ENCODE measurements around the gene PHLDA3.
A peak's percentile ranks its signal among the peaks of the same experiment; 100 is the strongest.

PHLDA3 gene

DNA sequence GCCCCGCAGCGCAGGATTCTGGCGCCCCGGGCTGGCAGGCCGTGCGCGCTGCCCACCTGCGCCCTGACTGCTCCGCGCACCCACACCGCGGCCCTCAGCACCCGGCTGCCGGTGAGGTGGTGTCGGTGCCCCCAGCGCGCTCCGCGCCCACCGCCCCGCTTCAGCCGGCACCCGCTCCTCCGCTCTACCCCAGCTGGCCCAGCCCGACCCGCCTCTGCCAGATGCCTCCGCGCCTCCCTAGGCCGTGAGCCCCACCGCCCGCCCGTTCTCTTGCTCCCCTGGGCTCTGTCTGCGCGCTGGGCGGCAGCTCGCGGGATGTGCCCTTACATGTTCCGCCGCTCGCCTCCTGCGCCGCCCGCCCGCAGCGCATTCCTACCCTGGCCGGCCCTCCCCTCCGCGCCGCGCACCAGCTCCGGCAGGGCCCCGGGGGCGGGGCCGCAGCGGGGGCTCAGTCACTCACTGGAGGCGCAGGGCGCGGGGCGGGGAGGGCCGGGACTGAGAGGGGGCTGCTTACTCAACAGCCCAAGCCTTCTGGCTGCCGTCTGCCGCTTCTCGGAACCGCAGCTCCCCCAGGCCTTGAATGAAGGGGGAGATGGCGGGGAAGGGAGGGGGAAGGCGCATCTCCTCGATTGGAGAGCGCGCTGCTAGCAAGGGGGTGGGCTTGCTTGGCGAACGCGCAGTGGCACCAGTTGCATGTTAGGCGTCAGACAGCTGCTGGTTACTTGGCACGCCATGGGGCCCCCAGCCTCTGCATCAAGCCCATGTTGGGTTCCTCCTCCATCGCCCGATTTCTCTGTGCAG, at the start of gene PHLDA3:
Gene PHLDA3, minus strand, starts transcription at position 345 of the 801 bp plus-strand sequence. CDS start 402 bp downstream, outside the sequence.
- DNase-seq, result no peak

DNA sequence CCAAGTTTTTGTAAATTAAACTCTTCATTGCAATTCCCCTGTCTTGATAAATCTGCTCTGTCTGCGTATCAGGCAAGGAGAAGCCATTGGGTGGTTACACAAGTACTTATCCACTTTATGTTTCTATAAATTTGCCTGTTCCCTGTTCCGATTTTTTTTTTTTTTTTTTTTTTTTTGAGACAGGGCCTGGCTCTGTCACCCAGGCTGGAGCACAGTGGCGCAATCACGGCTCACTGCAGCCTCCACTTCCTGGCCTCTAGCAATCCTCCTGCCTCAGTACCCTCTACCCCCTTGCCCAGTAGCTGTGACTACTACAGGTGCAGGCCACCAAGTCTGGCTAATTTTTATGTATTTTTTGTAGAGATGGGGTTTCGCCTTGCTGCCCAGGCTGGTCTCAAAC, 49.1 kb upstream of the PHLDA3 start:
- DNase-seq, result no peak

DNA sequence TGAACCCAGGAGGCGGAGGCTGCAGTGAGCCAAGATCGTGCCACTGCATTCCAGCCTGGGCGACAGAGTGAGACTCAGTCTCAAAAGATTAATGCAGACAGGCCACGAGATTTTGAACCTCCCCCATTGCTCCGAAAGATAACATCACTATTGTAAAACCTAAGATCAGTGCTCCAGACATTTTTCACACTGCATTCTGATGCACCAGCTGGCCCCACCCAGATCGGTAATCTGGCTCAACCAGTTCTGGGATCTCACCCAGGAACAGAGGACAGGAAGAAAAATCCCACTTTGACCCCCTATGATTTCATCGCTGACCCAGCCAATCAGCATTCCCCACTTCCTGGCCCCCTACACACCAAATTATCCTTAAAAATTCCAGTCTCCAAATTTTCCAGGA, 48.6 kb upstream of the PHLDA3 start:
- DNase-seq, result no peak

DNA sequence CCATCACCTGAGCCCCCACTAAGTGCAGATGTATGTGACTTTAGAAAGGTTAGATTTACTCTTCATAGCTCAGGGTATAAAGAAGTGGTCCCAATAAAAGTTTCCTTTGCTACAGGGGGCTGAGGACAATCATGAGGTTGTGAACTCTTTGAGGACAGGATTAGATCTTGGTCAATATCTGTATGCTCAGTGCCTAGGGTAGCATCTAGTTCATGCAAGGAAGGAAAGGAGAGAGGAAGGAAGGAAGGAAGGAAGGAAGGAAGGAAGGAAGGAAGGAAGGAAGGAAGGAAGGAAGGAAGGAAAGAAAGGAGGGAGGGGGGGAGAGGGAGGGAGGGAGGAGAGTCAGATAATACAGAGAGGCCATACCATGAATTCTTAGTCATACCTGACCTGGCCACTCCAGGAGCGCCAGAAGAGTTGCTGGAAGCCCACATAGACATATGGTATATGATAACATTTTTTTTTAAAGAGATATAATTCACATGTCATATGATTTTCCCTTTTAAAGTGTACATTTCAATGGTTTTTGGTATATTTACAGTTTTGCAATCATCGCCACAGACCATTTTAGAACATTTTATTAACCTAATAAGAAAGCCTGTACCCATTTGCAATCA, 47.6 kb upstream of the PHLDA3 start:
- no peak for DNase-seq

DNA sequence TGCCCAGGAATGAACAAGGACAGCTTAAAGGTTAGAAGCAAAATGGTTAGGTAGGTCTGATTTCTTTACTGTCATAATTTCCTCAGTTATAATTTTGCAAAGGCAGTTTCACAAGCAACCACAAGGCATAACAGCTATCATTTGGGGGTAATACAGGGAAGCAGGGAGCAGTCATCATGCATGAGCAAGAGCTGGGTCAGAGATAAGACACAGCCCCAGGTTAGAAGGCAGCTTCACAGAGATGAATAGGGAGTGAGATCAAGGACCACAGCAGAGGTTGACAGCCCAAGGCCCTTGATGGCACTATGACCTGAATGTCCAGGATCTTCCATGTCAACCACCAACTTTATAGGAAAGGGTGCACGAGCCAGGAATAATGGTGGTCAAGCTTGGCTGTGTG, 46.9 kb upstream of the PHLDA3 start:
- DNase-seq, result no peak

DNA sequence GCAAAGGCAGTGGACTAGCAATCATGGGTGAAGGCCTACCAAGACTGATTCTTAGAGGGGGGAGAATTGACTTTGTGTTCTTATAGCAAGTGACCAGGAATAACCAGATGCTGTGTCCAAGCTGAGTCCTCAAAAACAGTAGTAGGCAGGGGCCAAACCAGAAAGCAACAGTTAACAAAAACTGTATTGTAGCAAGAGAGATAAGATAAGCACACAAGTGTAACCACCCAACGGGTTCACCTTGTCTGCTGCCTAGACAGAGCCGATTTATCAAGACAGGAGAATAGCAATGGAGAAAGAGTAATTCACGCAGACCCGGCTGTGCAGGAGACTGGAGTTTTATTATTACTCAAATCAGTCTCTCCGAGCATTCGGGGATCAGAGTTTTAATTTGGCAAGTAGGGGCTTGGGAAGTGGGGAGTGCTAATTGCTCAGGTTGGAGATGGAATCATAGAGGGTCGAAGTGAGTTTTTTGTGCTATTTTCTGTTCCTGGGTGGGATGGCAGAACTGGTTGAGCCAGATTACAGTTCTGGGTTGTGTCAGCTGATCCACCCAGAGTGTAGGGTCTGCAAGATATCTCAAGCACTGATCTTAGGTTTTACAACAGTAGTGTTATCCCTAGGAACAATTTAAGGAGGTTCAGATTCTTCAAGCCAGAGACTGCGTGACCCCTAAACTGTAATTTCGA, 46.2 kb upstream of the PHLDA3 start:
- no peak for DNase-seq

DNA sequence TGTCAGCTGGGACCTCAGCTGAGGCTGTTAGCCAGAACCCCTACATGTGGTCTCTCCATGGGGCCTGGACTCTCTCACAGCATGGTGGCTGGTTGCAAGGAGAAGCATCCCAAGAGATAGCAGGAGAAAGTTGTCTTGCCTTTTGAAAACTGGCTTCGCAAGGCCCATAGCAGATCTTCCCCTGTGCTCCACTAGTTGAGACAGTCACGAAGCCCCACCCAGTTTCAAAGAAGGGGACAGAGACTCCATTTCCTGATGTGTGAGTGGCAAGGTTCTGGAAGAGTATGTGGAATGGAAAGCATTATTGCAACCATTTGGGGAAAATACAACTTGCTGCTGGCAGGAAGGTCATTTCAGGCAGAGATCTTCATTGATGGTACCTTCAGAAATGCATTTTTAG, 45.5 kb upstream of the PHLDA3 start:
- no peak for DNase-seq

DNA sequence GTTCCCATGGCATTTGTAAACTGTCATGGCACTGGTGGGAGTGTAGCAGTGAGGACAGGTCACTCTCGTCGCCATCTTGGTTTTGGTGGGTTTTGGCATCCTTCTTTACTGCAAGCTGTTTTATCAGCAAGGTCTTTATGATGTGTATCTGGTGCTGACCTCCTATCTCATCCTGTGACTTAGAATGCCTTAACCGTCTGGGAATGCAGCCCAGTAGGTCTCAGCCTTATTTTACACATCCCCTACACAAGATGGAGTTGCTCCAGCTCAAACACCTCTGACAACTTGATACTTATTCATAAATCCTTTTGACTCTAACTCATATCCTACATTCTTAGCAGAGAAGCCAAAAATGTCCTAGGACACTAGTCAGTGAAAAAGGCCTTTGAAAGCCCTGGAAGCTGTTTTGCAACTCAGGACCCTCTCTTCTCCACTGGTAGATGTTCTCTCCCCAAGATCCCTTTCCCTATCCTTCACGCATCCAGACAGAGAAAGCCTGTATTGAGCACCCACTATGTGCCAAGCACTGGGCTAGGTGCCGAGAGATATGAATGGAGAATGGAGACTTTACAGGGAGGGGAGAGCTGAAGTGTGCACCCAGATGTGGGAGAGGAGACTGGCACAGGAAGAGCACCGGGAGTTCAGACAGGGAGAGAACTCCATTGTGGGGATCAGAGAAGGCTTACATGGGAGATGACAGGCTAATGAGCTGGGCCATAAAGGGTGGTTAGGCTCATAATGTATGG, 44.7 kb upstream of the PHLDA3 start:
- DNase-seq, result no peak

DNA sequence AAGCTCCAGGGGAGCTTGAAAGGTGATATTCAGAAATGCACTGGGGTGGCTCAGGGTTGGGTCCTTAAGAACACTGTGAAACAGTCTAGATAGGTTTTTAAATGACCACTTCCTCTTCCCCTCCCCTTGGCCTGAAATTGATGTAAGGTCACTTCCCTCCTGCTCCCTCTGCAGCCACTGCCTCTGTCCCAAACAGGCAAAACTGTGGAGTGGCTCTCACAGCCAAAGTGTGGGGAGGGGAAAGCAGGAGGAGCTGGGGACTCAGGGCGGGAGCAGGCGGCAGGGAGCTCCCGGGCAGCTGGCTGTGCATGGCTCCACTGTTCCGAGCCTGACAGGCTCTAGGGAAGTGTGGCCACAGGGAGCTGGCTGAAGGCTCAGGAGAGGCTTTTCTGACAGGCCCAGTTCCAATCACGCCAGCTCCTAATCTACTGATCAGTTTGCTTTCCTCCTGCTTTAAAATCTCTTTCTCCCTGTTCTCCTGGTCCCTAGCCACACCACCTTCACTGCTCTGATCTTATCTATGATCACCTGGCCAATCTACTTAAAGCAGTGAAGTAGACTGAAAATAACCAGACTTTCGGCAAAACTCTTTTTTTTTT, 43.1 kb upstream of the PHLDA3 start:
- DNase-seq, result no peak

DNA sequence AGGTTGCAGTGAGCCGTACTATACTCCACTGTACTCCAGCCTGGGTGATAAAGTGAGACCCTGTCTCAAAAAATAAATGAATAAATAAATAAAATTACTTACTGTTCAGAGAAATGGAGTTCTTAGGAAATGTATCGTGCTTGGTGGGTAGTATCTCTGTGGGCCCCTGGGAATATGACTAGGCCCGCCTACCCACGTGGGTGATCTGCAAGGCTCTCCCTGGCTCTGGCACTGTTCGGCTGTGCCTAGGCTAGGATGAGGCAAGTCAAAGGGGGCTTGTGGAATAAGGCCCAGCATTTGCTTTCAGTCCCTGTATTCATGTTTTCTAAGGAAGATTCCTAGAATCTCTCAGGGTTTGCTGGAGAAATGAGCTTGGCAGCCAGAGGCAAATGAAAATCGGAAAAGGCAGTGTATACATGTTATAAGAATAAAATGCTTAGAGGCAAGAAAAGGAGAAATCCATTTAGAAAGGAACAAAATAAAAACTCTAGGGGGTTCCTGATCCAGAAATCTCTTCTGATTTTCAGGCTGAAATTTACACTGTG, 42.5 kb upstream of the PHLDA3 start:
- no peak for DNase-seq

DNA sequence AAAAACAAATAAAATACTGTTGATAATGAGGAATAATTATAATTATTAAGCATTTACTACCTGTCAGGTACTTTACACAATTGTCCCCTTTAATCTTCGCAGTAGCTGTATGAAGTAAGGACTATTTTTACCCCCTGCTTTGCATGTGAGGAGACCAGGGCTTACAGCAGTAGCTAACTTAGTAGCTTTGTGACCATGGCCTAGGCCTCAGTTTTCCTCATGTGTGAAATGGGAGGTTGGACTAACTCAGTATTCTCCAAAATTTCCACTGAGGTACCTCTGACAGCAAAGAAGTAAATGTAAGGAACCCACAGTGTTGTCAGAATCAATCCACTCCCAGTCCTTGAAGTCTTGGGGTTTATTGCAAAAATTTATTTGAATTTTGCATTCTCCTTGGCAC, 41.7 kb upstream of the PHLDA3 start:
- DNase-seq, result no peak

DNA sequence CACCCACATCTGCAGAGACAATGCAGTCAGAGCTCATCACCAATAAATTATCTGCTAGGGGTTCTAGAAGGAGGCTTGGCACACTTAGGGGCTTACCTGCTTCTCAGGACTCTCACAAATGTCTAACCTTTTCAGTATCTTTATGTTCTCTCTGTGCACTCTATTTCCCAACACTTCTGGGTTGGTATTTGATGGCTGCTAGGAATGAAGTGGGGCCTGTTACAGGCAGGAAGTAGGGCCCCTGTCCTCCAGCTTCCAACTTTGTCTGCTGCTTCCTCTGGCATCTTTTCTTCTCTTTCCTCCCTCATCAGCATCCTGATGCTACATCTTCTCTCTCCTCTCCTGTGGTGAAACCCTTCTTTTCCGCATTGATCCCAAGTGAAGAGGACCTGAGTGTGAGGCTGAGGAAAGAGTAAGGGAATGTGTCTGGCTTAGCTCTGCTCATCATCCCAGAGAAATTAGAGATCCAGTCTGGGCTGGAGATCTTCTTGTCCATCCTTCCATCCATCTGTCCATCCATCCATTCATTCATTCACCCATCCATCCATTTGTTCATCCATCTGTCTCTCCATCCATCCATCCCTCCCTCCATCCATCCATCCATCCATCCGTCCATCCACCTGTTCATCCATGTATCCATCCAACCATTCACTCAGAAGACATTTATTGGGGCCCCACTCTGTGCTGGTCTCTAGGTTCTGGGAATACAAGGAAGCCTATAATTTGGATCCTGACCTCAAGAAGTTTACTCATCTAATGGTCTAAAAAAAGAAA, 40.8 kb upstream of the PHLDA3 start:
- no peak for DNase-seq

DNA sequence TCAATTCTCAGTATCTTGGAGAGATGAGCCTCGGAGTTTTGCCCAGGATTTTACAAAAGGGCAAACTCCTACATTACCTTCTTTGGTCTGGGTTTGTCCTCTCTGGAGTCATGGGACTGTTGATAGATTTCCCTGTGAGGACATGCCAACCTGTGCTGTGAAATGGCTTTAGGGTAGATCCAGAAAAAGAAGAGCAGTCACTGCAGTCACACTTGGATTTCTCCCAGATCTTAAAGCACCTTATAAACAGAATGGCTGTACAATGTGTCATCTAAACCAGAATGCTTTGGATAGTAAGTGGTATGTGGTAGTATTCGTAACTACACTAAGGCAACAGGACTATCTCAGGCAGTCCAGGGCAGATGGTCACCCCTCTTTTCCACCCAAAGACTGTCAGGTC, 39.8 kb upstream of the PHLDA3 start:
- DNase-seq, result no peak

DNA sequence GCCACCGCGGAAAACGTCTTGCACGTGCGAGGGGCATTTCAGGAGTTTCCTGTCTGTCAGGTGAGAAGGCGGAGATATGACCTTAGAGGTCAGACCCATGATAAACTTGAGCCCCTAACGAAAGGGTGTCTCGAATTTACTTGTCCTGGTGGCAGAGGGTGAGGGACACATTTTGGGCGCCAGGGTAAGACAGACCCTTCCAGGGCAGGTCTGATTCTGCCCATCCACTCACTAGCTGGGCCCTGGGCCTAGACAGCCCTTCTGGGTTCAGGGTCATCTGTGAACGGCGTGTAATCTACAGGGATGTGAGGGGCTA, 38.3 kb upstream of the PHLDA3 start:
- no peak for DNase-seq

DNA sequence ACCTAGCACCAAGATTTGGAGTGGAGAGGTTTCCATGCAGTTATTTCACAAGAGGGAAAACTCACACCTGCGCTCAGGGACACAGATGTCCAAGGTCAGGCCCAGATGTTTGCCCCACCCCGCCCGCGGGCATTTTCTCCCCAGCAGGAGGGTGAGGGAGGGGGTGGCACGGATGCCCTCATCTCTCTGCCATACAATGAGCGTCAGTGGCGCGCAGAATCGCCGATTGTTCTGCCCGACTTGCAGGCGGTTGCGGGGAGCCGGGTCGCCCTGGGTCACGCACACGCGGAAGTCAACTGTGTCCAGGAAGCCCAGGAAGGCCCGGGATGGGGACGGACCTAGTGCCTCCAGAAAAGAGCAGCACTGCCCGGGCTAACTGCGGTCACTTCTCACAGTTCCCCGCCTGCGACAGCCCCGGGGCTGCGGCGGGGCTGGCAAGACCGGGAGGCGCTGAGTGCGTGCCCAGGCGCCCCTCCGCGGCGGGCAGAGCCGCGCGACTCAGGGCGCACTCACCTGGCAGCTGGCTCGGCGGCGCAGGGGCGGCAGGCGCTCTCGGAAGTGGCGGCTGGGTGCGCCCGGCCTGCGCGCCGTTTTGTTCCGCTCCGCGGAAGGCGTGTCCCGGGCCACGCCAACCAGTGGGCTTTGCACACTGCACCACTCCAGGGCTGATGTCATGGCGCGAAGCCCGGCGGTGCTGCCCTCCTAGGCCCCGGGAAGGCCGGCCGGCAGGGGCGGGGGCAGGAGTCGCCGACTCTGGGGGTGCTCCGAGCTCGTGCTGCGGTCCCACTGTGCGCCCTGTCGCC, 37.8 kb upstream of the PHLDA3 start, which contains the start of gene CSRP1:
Gene CSRP1, minus strand, starts transcription at position 567 of the 803 bp plus-strand sequence. CDS start 10,820 bp downstream, outside the sequence.
- peak; percentile 54 to 85 (median 70) for DNase-seq

DNA sequence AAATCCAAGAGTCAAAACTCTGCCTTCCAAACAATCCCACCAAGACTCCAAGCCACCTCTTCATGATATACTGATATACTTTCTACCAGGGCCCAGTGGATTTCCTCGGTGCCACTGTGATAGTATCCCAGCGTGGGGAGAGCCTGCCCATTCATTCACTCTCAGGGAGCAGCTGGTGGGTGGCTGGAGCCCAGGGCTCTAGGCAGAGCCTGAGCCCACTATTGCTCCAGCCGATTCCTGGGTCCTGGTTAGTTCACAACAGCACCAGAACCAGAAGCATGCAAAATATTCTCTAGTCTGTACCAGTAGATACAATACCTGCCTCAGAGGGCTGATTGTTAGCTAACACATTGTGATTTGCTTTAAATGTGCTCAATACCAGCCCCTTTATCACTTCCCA, 37.1 kb upstream of the PHLDA3 start:
- no peak for DNase-seq

DNA sequence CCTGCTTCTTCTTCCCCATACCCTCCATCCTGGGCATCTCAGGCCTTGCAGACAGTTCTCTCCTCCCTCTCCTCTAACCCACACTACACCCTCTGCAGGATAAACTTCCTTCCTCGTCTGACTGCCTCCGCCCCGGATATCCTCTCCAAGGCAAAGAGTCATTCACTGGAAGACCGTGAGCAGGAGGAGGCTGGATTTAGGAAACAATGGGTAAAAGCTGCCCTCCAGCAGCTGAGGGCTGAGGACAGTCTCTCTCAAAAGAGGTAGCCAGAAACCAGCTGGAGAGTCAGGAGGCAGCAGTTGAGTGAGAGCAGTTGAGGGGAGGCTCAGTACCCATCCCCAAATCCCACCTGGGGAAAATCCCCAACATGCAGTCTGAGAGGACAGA, 36.5 kb upstream of the PHLDA3 start:
- DNase-seq, result no peak

DNA sequence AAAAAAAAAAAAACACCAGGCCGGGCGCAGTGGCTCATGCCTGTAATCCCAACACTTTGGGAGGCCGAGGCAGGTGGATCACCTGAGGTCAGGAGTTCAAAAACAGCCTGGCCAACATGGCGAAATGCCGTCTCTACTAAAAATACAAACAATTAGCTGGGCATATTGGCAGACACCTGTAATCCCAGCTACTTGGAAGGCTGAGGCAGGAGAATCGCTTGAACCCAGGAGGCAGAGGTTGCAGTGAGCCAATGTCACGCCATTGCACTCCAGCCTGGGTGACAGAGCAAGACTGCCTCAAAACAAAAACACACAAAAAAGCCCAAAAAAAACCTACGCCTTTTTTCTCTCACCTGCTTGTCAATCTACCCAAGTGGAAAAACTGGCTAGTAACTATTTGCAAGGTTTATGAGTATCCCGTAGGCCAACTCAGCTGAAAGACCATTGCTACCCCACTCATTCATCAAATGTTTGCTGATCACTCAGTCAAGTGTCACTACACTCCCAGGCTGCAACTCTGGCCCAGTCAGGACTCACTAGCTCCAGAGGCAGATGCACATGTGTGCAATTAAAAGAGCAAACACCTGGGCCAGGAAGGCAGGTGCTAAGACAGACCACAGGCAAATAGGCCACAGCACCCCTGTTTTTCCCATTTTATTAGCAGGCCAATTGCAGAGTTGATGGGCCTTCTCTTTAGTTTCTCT, 36.0 kb upstream of the PHLDA3 start:
- DNase-seq, result no peak

DNA sequence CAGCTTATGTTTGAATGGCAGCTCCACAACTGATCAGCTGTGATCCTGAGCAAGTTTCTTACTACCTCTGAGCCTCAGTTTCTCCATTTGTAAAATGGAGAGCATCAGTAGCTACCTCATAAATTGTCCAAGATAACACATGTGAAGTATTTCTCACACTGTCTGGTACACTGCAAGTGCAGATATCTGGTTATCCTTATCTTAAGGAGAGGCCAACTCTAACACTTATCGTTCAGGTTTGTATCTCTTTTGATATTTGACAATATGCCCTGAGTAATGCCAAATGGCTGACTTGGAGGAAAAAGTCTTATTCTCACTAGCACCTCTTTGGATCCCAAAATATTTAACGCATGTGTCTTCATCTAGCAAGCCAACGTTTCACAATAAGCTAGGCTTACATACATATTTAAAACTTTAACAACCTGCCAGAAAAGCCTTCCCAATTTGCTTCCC, 35.2 kb upstream of the PHLDA3 start:
- DNase-seq, result no peak

Data from stimulated activated naive CD4-positive, alpha-beta T cell (primary cell).